ENCODE data around the gene OR51S1.
"Not testable (repeated sequence)": the region's sequence is repeated elsewhere in the genome, so short reads cannot be mapped to it uniquely, and the experiment has no call there.

OR51S1 gene

DNA sequence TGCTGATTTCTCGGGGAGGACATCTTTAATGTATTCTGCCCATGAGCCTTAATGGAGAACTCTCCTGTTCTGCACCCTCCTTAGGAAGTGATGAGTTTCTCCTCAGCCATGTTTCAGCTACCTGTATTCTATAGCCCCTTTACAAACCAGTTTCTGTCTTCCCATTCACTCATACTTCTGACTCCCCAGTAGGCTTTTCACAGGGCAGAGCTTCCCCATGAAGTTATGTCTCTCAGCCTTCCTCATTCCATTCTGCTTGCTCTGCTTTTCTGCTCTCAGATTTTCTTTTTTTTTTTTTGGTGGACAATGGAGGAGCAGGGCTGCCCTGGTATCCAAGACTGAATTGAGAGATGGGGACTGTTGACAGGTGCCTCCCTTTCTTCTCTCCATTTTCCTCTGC, 40.5 kb downstream of the OR51S1 start:
- no peak overlapping the region for H3K4me3 ChIP-seq (ENCODE audit: low read depth, low read length)
- TF ChIP-seq, protein P1, sequence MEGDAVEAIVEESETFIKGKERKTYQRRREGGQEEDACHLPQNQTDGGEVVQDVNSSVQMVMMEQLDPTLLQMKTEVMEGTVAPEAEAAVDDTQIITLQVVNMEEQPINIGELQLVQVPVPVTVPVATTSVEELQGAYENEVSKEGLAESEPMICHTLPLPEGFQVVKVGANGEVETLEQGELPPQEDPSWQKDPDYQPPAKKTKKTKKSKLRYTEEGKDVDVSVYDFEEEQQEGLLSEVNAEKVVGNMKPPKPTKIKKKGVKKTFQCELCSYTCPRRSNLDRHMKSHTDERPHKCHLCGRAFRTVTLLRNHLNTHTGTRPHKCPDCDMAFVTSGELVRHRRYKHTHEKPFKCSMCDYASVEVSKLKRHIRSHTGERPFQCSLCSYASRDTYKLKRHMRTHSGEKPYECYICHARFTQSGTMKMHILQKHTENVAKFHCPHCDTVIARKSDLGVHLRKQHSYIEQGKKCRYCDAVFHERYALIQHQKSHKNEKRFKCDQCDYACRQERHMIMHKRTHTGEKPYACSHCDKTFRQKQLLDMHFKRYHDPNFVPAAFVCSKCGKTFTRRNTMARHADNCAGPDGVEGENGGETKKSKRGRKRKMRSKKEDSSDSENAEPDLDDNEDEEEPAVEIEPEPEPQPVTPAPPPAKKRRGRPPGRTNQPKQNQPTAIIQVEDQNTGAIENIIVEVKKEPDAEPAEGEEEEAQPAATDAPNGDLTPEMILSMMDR (IDR thresholded peaks at IDR 0.05; ENCODE audit: low read depth, low read length), result no peak

DNA sequence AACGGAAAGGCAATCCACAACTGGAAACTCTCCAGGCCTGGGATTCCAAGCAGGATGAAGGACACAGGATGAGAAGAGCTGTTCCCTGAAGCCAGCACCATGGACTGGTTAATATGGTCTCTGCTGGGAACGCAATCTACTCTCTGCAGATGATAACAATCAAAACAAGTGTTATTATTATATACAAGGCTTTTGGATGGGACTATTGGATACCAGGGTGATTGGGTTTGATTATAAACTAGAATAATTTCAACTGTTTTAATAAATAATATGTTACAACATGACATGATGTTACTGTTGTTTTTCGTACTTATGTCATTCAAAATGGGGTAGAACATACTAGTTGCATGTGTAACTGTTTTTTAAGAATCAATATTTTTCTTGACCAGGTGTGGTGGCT, 44.7 kb downstream of the OR51S1 start, which contains the start of gene OR52R1:
TSS of gene OR52R1 (minus strand) at position 101 of the 400 bp plus-strand sequence. CDS start at position 101, 0 bp downstream.
- TF ChIP-seq, protein P1 (IDR thresholded peaks at IDR 0.05; ENCODE audit: low read depth, low read length), result no peak

GRCh38 chr11:4801316-4801715, 47.7 kb downstream of the OR51S1 start:
- H3K4me3 ChIP-seq (ENCODE audit: low read depth, low read length), result not testable (repeated sequence)

More for the DNA sequence above, 44.7 kb downstream of the OR51S1 start, which contains the start of gene OR52R1:
- no peak within 1 kb of the TSS for H3K4me3 ChIP-seq (ENCODE audit: low read depth, low read length)

DNA sequence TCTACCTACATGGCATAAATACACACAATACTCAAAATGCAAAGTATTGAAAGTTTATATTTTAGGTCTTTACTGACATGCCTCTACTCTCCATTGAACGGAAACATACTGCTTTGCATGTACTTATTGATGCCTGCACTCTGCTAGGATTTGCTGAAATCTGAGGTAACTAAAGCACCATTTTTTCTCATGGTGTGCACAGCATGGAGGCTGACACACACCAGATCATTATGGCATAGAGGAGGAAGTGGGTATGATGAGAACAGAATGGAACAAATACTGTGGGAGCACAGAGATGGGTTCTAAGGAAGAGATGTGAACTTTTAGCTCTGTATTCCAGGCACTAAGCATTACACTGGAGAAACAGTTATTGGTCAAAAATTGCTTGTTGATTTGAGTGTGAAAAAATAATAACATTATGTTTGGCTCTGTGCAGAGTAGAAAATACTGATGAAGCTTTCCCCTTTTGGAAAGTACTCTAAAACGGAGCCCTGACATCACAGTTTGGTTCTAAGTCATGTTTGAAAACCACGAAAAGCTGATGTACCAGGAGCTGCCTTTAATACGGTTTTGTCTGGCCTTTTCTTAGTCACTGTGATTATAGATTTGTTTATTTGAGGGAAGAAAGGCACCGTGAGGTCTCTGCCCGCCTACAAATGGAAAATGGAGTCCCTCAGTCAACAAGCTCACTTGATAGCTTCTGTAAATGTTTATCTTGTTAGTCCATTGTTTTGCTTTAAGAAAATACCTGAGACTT, 50.4 kb downstream of the OR51S1 start:
- TF ChIP-seq, protein P1 (IDR thresholded peaks at IDR 0.05; ENCODE audit: low read depth, low read length), result no peak
- H3K4me3 ChIP-seq (ENCODE audit: low read depth, low read length), result no peak overlapping the region
